ENCODE results near the gene DDX39B. TPM values are rescaled to one million over a fixed set of nuclear protein-coding genes. Genes with fewer than 3 reads are reported as not detected.

Gene DDX39B
- total RNA-seq, 6 experiments from 2014 or later = 85.2 to 145 (median 102) TPM

GRCh38 chr6:31548544-31548873 lies 6.7 kb upstream of the DDX39B start:
- H3K4me1 ChIP-seq = peaks cover 0 to 10% (median 5%) of the 10 kb centered on the region in 4 donors
- no peaks in the 10 kb centered on the region for H3K9me3 ChIP-seq
- H3K27ac ChIP-seq = peak overlapping the region in 1 of 3 donors; percentile 71
- 100% methylated on average over 2 of the region's 2 CpGs for WGBS (ENCODE audit: insufficient coverage, low coverage, low lambda C conversion rate, missing lambda C conversion rate)
- TF ChIP-seq POLR2A (IDR thresholded peaks at IDR 0.05) = no peak
- no peak for TF ChIP-seq CTCF (IDR thresholded peaks at IDR 0.05)
- DNase-seq (no peak), ATAC-seq (no peak)
- H3K27me3 ChIP-seq = no peaks in the 10 kb centered on the region
- intact Hi-C loops (cut with DNase I) = loop anchor here in 1 of 2 donors (5.0 kb wide), 1 partner anchor 54 kb away; no protein-coding TSS in a partner anchor
- H3K4me3 ChIP-seq = peak overlapping the region; percentile 32 to 61 (median 58)
- peaks cover 0 to 31% (median 2%) of the 10 kb centered on the region in 4 donors for H3K36me3 ChIP-seq

GRCh38 chr6:31547727-31548543 lies 6.1 kb upstream of the DDX39B start:
- Histone ChIP-seq H3K36me3 (peaks cover 0 to 25% (median 2%) of the 10 kb centered on the region in 4 donors), H3K9me3 (no peaks in the 10 kb centered on the region), H3K4me3 (peak overlapping the region; percentile 32 to 61 (median 58)), H3K4me1 (peaks cover 0 to 12% (median 6%) of the 10 kb centered on the region in 4 donors), H3K27me3 (no peaks in the 10 kb centered on the region), H3K27ac (peak overlapping the region; percentile 52 to 71 (median 68))
- ATAC-seq = no peak
- intact Hi-C loops (cut with DNase I) = loop anchor here in 1 of 2 donors (5.0 kb wide), 1 partner anchor 54 kb away; no protein-coding TSS in a partner anchor
- 50% methylated on average over 8 of the region's 24 CpGs for WGBS (ENCODE audit: insufficient coverage, low coverage, low lambda C conversion rate, missing lambda C conversion rate)
- peak; percentile 45 to 65 (median 59) for DNase-seq
- no peak for TF ChIP-seq CTCF (IDR thresholded peaks at IDR 0.05)
- no peak for TF ChIP-seq POLR2A (IDR thresholded peaks at IDR 0.05)

GRCh38 chr6:31546958-31547726 lies 5.3 kb upstream of the DDX39B start, which contains the start of gene NFKBIL1:
Gene NFKBIL1, plus strand, starts transcription at chr6:31547608. Its CDS starts 87 bp downstream, at chr6:31547695.
- under 1% methylated on average over 25 of the region's 25 CpGs for WGBS (ENCODE audit: insufficient coverage, low coverage, low lambda C conversion rate, missing lambda C conversion rate)
- intact Hi-C loops (cut with DNase I) = loop anchor here in 1 of 2 donors (5.0 kb wide), 1 partner anchor 55 kb away; no protein-coding TSS in a partner anchor
- Histone ChIP-seq H3K4me1 (peaks cover 0 to 16% (median 7%) of the 10 kb centered on the region in 4 donors), H3K27ac (peak within 1 kb of the TSS; percentile 52 to 71 (median 68)), H3K9me3 (no peaks in the 10 kb centered on the region), H3K27me3 (no peaks in the 10 kb centered on the region), H3K36me3 (peaks cover 0 to 22% (median 2%) of the 10 kb centered on the region in 4 donors), H3K4me3 (peak within 1 kb of the TSS; percentile 32 to 61 (median 58))
- DNase-seq (peak; percentile 94 to 96 (median 96)), ATAC-seq (peak; percentile 92 to 95 (median 94))
- TF ChIP-seq CTCF (IDR thresholded peaks at IDR 0.05) (no peak), POLR2A (IDR thresholded peaks at IDR 0.05) (peak; percentile 37)

GRCh38 chr6:31546339-31546957 lies 4.6 kb upstream of the DDX39B start, which contains the start of gene ATP6V1G2:
Gene ATP6V1G2, minus strand, starts transcription at chr6:31546608. Its CDS starts 49 bp downstream, at chr6:31546559.
- WGBS (ENCODE audit: insufficient coverage, low coverage, low lambda C conversion rate, missing lambda C conversion rate) = 9% methylated on average over 11 of the region's 11 CpGs
- Histone ChIP-seq H3K4me1 (peaks cover 0 to 16% (median 7%) of the 10 kb centered on the region in 4 donors), H3K4me3 (peak within 1 kb of the TSS; percentile 32 to 61 (median 58)), H3K9me3 (no peaks in the 10 kb centered on the region), H3K36me3 (peaks cover 0 to 21% (median 2%) of the 10 kb centered on the region in 4 donors), H3K27me3 (no peaks in the 10 kb centered on the region), H3K27ac (peak within 1 kb of the TSS; percentile 52 to 71 (median 68))
- ATAC-seq (peak; percentile 75 to 84 (median 77)), DNase-seq (peak; percentile 89 to 92 (median 91))
- TF ChIP-seq CTCF (IDR thresholded peaks at IDR 0.05) (peak; percentile 91 to 98 (median 94)), POLR2A (IDR thresholded peaks at IDR 0.05) (no peak)
- intact Hi-C loops (cut with DNase I) = loop anchor here in 1 of 2 donors (5.0 kb wide), 1 partner anchor 56 kb away; no protein-coding TSS in a partner anchor
